HEK293T (cell line): ENCODE measurements around the gene PARP16.

Experiments used
- BHLHE40 ChIP-seq: fragments of 450-650 bp; IDR thresholded peaks from 2 replicates; pipeline ENCODE4 v1.6.1; 2016; ENCODE audit warnings: mild to moderate bottlenecking, moderate library complexity, borderline replicate concordance
- ELF4 ChIP-seq: fragments of 450-650 bp; IDR thresholded peaks from 2 replicates; pipeline ENCODE4 v1.6.1; 2017; ENCODE audit warnings: antibody characterized with exemption
- FOXK2 ChIP-seq: fragments of 450-650 bp; IDR thresholded peaks from 2 replicates; pipeline ENCODE4 v1.6.1; 2016; ENCODE audit warnings: mild to moderate bottlenecking
- FOXM1 ChIP-seq: fragments of 450-650 bp; IDR thresholded peaks from 2 replicates; pipeline ENCODE4 v1.6.1; 2017; ENCODE audit warnings: mild to moderate bottlenecking, borderline replicate concordance
- HDGF ChIP-seq: fragments of 450-650 bp; IDR thresholded peaks from 2 replicates; pipeline ENCODE4 v1.6.1; 2017; ENCODE audit warnings: antibody characterized with exemption, borderline replicate concordance
- LEF1 ChIP-seq: fragments of 450-650 bp; IDR thresholded peaks from 2 replicates; pipeline ENCODE4 v1.6.1; 2017; ENCODE audit warnings: mild to moderate bottlenecking, borderline replicate concordance
- SP1 ChIP-seq: fragments of 450-650 bp; IDR thresholded peaks from 2 replicates; pipeline ENCODE4 v1.6.1; 2017
- SUZ12 ChIP-seq: fragments of 450-650 bp; IDR thresholded peaks from 2 replicates; pipeline ENCODE4 v1.6.1; 2016; ENCODE audit warnings: mild to moderate bottlenecking
- TARDBP ChIP-seq: fragments of 450-650 bp; IDR thresholded peaks from 2 replicates; pipeline ENCODE4 v1.6.1; 2016
- ZNF384 ChIP-seq: fragments of 450-650 bp; IDR thresholded peaks from 2 replicates; pipeline ENCODE4 v1.6.1; 2016
- TF ChIP-seq, protein P1 (sequence below): fragments of 450-650 bp; IDR thresholded peaks from 2 replicates; pipeline ENCODE4 v1.6.1; 2016

- TF ChIP-seq TARDBP (no peak), HDGF (no peak), ZNF384 (no peak), FOXK2 (no peak), FOXM1 (no peak), ELF4 (no peak), SUZ12 (no peak), LEF1 (no peak), SP1 (no peak), BHLHE40 (no peak)
- TF ChIP-seq, protein P1, sequence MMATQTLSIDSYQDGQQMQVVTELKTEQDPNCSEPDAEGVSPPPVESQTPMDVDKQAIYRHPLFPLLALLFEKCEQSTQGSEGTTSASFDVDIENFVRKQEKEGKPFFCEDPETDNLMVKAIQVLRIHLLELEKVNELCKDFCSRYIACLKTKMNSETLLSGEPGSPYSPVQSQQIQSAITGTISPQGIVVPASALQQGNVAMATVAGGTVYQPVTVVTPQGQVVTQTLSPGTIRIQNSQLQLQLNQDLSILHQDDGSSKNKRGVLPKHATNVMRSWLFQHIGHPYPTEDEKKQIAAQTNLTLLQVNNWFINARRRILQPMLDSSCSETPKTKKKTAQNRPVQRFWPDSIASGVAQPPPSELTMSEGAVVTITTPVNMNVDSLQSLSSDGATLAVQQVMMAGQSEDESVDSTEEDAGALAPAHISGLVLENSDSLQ: no peak
Measured at GRCh38 chr15:65305776-65306175, 19.1 kb upstream of the PARP16 start.
